T-helper 2 cell treated with Interferon-gamma antibody and Interleukin-4, amounts not matched to agents 5 μg/mL and 100 μg/mL, for 36 hours (primary cell): Measurements from ENCODE around the gene PAX5.

Experiments used
- DNase-seq: peaks from one replicate; pipeline ENCODE4 v3.0.0; 2021; ENCODE audit warnings: low spot score
- H3K27ac Mint-ChIP-seq: one replicate; pipeline ENCODE4 v1.8.0; 2021; ENCODE audit warnings: mild to moderate bottlenecking, mixed read lengths
- H3K27me3 Mint-ChIP-seq: one replicate; pipeline ENCODE4 v1.8.0; 2021; ENCODE audit warnings: low read depth, mixed read lengths
- H3K36me3 Mint-ChIP-seq: one replicate; pipeline ENCODE4 v1.8.0; 2021; ENCODE audit warnings: low read depth, mixed read lengths
- H3K4me1 Mint-ChIP-seq: one replicate; pipeline ENCODE4 v1.8.0; 2021; ENCODE audit warnings: low read depth, mixed read lengths
- H3K4me3 Mint-ChIP-seq: one replicate; pipeline ENCODE4 v1.8.0; 2022; ENCODE audit warnings: mild to moderate bottlenecking, moderate library complexity, mixed read lengths
- H3K9me3 Mint-ChIP-seq: one replicate; pipeline ENCODE4 v1.8.0; 2021; ENCODE audit warnings: mixed read lengths

PAX5 gene

DNA sequence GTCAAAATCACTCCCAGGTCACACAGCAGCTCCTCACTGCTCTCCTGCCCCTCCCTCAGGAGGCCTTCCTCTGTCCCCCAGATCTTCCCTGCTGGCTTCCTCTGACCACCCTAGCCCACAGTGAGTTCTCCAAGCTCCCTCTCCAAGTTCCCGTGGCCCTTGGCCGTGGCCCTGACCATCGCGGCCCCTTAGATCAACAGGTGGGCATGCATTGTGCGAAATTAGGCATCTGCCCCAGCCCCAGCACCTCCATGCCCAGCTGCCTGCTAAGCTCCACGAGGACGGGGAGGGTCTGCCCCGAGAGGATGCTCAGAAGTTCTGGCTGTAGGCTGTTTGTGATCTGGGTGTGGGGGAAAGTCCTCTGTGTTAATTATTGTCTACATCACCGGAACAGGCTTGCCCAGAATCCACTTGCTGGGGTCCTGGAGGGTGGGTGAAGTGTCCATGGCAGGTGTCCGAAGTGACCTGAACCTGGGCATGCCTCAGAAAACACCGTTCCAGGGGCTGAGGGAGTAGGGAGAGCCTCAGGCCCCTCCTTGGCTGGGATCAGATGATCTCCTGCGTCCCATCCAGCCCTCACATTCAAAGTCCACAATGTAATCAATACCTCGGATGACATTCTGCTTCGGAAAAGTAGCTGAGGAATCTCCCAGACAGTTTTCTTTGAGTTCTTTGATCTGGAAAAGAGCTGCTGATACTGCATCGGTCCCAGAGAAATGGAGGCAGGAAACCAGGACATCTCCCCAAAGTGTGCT lies 194.8 kb downstream of the PAX5 start:
- DNase-seq: no peak
- no peaks in the 10 kb centered on the region for H3K9me3 Mint-ChIP-seq
- H3K4me1 Mint-ChIP-seq: no peaks in the 10 kb centered on the region
- no peak overlapping the region for H3K4me3 Mint-ChIP-seq
- no peaks in the 10 kb centered on the region for H3K36me3 Mint-ChIP-seq
- no peak overlapping the region for H3K27ac Mint-ChIP-seq
- H3K27me3 Mint-ChIP-seq: peaks cover 1% of the 10 kb centered on the region

DNA sequence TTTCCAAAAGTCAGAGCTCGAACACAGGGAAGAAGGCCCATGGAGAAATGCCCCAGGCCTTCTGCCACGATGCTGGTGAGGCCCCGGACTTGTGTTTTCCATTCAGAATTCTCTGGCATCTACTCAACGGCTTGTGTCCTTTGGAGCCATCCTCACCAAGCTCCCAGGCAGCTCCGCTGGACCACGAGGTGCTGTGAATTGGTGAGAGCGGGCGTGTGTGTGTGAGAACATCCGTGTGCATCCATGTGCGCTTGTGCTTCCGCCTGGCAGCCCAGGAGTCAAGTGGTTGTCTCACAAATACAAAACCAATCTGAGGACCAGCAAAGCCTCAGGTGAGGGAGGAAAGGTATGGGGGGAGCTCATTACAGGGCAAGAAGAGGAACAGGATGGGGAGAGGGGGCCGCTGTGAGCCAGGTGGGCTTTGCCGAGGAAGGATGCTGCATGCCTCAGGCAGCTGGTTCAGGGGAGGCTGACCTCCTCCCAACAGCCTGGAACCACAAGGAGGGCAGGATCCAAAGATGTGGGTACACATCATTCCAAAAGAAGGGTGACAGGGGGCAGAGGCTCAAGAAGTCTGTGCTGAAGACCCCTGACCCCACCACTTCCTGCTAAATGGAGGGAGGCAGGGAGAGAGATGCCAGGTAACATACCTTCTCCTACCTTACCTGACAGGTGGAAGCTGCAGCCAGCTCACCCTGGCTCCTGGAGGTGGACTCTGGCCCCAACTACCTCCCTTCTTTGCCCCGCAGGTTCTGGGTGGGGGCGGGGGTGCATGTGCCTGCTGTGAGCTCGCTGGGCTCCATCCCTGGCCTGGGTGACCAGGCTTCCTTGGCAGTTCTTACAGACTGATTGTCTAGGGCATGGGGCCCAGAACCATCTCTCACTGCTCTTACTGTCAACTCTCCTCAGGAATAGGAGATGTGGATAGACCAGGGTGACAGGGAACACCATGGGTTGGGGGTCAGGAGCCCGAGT lies 196.3 kb downstream of the PAX5 start:
- DNase-seq: no peak
- Mint-ChIP-seq H3K27me3 (peaks cover 1% of the 10 kb centered on the region), H3K9me3 (no peaks in the 10 kb centered on the region), H3K36me3 (no peaks in the 10 kb centered on the region), H3K4me1 (no peaks in the 10 kb centered on the region), H3K4me3 (no peak overlapping the region), H3K27ac (no peak overlapping the region)

DNA sequence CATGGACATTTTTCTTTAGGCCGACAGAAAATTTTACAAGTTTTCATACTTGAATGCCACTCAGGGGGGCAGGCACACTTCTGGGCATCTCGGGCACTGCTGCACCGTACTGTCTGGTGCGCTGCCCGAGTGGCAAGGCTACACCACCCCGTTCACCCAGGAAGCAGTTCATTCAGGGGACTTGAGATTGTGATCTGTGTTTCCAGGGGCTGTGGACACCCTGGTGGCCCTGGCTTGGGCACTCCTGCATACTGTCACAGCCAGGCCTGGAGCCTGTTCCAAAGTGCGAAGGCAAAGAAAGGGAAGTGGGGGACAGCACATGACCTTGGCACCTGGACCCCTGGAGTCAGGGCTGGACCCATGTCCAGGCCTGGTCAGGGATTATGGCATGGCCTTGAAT lies 197.6 kb downstream of the PAX5 start:
- no peaks in the 10 kb centered on the region for H3K36me3 Mint-ChIP-seq
- H3K4me3 Mint-ChIP-seq: no peak overlapping the region
- no peak for DNase-seq
- H3K27me3 Mint-ChIP-seq: no peaks in the 10 kb centered on the region
- H3K9me3 Mint-ChIP-seq: no peaks in the 10 kb centered on the region
- no peaks in the 10 kb centered on the region for H3K4me1 Mint-ChIP-seq
- H3K27ac Mint-ChIP-seq: no peak overlapping the region

DNA sequence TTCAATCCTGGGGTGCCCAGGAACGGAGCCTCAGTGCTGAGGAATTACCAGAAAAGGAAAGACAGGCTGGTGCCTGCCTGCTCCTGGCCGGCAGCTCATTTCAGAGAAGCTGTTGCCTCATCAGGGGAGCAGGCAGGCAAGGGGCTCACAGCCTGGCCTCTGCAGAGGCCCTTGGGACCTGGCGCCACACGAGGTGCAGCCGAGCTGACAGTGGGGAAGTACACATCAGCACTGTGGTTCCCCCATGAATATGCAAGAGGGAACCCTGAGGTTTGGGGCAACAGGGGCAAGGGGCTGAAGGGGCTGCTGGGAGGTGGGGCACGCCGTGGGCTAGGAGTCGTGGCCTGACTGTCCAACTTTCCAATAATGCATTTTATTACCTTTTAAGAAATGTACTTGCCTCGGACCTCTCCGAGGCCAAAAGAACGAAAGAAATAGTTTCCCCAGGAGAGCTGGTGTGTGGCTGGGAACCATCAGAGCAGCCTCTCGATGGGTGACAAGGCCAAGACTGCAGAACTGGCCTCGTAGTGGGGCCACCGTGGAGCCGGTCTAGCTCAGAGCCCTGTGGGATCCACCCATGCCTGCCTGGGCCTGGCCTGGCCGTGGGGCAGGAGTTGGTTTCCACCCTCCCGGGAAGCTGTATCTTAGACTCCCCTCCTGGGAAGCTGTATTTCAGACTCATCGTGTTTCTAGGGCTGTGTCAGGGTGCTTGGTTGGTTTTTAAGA lies 198.6 kb downstream of the PAX5 start:
- Mint-ChIP-seq H3K36me3 (no peaks in the 10 kb centered on the region), H3K27me3 (peaks cover 4% of the 10 kb centered on the region), H3K9me3 (no peaks in the 10 kb centered on the region), H3K4me1 (no peaks in the 10 kb centered on the region), H3K27ac (no peak overlapping the region), H3K4me3 (no peak overlapping the region)
- DNase-seq: no peak

DNA sequence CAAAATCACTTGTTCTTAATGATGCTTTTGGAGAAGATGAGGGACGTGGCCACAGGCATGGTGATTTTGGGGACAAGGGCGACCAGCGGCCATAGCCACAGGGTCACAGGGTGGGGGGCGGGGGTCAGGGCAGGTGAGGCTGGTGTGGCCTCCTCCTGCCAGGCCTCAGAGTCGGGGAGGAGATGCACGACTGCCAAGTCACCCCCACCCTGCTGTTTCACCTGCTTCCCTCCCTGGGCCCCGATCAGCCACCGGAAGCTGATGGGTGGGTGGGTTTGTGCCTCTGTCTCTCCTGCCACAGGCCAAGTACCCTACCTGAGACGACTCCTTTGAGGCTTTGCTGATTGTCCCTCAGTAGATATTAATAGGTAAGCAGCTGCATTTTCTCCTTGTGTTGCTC lies 199.3 kb downstream of the PAX5 start:
- Mint-ChIP-seq H3K27ac (no peak overlapping the region), H3K9me3 (no peaks in the 10 kb centered on the region), H3K4me1 (no peaks in the 10 kb centered on the region), H3K27me3 (peaks cover 4% of the 10 kb centered on the region), H3K36me3 (no peaks in the 10 kb centered on the region), H3K4me3 (no peak overlapping the region)
- no peak for DNase-seq

DNA sequence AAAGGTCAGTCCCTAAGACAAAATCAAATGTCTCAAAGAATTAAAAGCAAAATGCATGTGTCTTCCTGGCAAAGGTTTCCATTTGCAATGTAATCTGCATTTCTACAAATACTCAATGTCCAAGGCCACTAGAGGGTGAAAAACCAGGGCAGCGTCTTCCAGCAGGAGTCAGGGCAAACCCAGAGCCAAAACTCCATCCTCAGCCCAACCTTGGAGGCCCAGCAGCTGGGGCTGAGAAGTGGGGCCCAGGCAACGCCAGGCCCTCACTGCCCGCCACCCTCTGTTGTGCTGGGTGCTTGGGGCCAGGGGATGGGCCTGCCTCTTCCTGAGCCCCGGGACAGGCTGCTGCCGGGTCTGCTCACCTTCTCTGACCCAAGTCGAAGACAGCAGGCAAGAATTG lies 200.1 kb downstream of the PAX5 start:
- H3K36me3 Mint-ChIP-seq: no peaks in the 10 kb centered on the region
- no peak for DNase-seq
- H3K4me3 Mint-ChIP-seq: no peak overlapping the region
- no peaks in the 10 kb centered on the region for H3K9me3 Mint-ChIP-seq
- H3K27ac Mint-ChIP-seq: no peak overlapping the region
- H3K27me3 Mint-ChIP-seq: peaks cover 4% of the 10 kb centered on the region
- no peaks in the 10 kb centered on the region for H3K4me1 Mint-ChIP-seq

DNA sequence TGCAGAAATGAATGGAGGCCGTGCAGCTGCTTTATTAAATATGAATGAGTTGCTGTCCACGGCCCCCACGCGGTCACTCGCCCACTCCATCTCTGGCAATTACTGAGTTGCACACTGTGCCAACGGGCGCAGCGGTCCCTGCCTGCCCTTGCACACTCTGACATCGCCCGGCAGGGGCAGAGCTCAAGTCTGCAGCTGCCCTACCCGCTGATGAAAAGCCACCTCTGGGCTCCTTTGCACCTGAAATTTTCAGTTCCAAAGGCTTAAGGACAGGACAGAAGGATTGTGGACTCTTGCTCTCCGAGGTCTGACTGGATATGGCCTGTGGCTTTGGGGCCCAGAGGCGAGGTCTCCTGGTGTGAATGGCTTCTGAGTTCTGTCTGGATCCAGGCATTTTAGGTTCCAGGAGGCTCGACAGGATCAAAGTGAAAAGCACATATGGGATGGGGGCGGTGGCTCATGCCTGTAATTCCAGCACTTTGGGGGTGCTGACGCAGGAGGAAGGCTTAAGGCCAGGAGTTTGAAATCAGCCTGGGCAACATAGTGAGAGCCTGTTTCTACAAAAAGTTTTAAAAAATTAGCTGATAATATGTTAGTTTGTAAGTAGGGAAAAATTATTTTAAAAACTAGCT lies 201.8 kb downstream of the PAX5 start:
- no peak for DNase-seq
- H3K36me3 Mint-ChIP-seq: no peaks in the 10 kb centered on the region
- no peak overlapping the region for H3K4me3 Mint-ChIP-seq
- no peaks in the 10 kb centered on the region for H3K4me1 Mint-ChIP-seq
- H3K27me3 Mint-ChIP-seq: peaks cover 4% of the 10 kb centered on the region
- no peak overlapping the region for H3K27ac Mint-ChIP-seq
- no peaks in the 10 kb centered on the region for H3K9me3 Mint-ChIP-seq

DNA sequence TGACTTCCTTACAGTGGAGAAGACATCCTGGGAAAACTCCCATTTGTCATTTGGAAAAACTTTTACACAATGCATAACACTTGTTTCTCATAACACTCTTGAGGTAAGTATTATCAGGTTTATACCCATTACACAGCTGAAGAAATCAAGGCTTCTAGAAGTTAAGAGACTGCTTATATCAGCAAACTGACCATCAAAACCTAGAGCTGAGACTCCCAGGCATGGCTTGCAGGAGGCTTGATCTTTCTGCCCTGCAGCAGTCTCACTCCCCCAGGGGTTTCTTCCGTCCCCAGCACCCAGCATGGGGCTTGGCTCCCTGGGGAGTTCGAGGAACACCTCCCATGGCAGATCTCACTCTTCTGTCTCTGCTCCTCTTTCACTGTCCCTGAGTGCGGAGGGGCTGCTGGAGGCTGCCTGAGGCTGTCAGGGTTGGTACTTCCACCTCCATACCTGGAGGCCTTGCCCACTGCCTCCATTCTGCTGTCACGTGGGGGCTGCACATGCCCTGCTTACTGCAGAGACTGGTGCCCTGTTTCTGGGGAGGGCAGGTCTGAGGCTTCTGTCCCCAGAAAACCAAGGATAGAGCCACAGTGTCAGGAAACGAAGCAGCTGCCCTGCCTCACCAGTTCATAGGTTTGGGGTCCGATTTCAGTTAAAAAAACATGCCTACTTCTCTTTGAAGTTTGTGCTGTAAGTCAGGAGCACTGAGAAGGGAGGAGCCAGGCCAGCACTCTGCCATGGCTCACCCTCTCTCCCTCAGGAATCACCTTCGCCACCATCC lies 202.5 kb downstream of the PAX5 start:
- no peaks in the 10 kb centered on the region for H3K4me1 Mint-ChIP-seq
- H3K27me3 Mint-ChIP-seq: peaks cover 4% of the 10 kb centered on the region
- no peak for DNase-seq
- no peaks in the 10 kb centered on the region for H3K36me3 Mint-ChIP-seq
- H3K9me3 Mint-ChIP-seq: no peaks in the 10 kb centered on the region
- no peak overlapping the region for H3K27ac Mint-ChIP-seq
- H3K4me3 Mint-ChIP-seq: no peak overlapping the region

DNA sequence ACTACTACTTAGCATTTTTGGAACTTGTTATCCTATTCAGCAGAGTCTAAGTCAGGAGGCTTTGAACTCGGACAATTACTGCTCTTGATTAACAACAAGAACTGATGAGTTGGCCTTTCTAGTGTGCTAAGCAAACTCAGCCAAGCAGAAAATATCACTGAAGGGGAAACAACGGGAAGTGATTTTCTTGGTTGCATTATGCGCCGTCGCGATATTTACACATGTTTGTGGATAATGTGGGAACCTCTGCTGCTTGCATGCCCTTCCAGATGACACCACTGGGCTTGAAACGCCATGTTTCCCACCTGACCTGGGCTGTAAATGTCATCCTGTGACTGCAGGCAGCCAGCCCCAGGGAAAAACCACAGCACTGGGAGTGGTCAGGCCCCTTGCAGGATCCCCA lies 205.5 kb downstream of the PAX5 start:
- Mint-ChIP-seq H3K27ac (no peak overlapping the region), H3K36me3 (no peaks in the 10 kb centered on the region), H3K27me3 (peaks cover 4% of the 10 kb centered on the region), H3K4me3 (no peak overlapping the region), H3K4me1 (no peaks in the 10 kb centered on the region), H3K9me3 (no peaks in the 10 kb centered on the region)
- DNase-seq: no peak

DNA sequence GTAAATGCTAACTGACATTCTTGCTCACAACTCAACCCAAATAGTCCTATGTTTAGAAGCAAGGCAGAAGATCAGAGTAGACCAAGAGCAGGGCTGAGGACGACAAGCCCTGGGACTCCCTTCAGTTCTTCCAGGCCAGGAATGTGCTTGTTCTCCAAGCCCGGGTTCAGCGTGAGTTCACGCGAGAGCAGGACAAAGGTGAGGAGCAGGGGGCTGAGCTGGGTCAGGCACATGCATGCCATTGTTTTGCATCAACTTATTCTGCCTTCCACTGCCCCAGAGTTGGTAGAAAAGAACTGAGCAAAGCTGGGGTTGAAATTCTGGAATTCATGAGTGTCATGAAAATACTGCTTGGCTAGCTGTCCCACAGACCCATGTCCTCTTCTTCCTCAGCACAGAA lies 206.5 kb downstream of the PAX5 start:
- Mint-ChIP-seq H3K9me3 (no peaks in the 10 kb centered on the region), H3K36me3 (no peaks in the 10 kb centered on the region), H3K4me3 (no peak overlapping the region), H3K27ac (no peak overlapping the region), H3K27me3 (peaks cover 4% of the 10 kb centered on the region), H3K4me1 (no peaks in the 10 kb centered on the region)
- no peak for DNase-seq

DNA sequence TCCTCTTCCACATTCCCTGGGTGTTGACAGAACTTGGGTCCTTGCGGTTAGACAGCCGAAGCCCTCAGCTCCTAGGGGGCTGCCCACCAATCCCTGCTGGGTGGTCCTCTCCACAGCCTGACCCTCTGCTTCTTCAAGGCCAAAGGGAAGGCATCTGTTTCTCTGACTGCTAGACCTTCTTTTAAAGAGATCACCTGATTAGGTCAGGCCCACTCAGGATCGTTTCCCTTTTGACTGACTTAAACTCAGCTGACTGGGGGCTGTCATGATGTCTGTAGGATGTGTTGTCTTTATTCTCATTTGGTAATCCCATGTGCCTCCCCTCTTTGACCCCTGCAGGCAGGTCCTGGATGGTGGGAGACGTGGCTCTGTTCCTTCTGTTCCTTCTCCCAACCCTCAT lies 207.5 kb downstream of the PAX5 start:
- Mint-ChIP-seq H3K4me1 (no peaks in the 10 kb centered on the region), H3K27ac (no peak overlapping the region), H3K36me3 (no peaks in the 10 kb centered on the region), H3K27me3 (peaks cover 4% of the 10 kb centered on the region), H3K9me3 (no peaks in the 10 kb centered on the region), H3K4me3 (no peak overlapping the region)
- DNase-seq: no peak

DNA sequence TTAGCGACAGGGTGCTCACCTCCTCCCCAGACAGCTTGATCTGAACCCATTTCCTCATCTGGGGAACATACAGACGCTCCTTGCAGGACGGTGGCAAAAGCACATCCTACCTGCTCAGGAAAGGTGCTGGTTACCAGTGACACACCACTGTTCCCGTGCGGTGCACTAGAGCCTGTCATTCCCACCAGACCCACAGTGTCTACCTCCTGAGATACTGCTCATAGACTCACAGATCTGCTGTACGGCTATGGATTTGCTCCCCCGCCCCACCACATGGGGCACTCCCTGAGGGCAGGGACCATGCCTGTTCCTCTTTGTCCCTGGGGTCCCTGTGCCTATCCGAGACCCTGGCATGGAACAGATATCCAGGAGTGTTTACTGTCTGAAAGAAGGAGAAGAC lies 208.9 kb downstream of the PAX5 start:
- H3K9me3 Mint-ChIP-seq: no peaks in the 10 kb centered on the region
- no peak overlapping the region for H3K27ac Mint-ChIP-seq
- H3K4me3 Mint-ChIP-seq: no peak overlapping the region
- DNase-seq: no peak
- peaks cover under 1% of the 10 kb centered on the region for H3K27me3 Mint-ChIP-seq
- H3K36me3 Mint-ChIP-seq: no peaks in the 10 kb centered on the region
- no peaks in the 10 kb centered on the region for H3K4me1 Mint-ChIP-seq

DNA sequence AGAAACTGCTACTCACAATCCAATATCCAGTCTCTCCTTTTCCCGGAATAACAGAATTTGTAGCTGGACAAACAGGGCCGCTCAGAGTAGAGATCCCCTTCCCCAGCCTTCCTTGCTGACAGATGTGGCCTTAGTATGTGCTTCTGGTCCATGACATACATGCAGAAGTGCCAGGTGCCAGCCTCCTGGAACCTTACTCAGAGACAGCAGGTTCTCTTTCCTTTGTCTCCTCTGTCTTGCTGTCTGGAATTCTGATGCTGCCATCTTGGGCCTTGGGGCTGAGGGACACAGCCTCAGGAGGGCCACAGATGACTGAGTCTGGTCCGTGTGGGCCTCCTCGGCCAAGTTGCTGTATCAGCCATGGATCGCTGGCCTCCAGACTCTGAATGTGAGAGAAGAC lies 210.1 kb downstream of the PAX5 start:
- Mint-ChIP-seq H3K27me3 (peaks cover 4% of the 10 kb centered on the region), H3K27ac (no peak overlapping the region), H3K9me3 (no peaks in the 10 kb centered on the region), H3K36me3 (no peaks in the 10 kb centered on the region), H3K4me3 (no peak overlapping the region), H3K4me1 (no peaks in the 10 kb centered on the region)
- no peak for DNase-seq
